ENCODE measurements around the gene FGFBP2.

Gene FGFBP2

GRCh38 chr4:15953625-15954024, 9.3 kb downstream of the FGFBP2 start:
- Histone ChIP-seq H3K36me3 (ENCODE audit: control insufficient read depth, insufficient read depth, low read length) (no peaks in the 10 kb centered on the region), H3K27me3 (ENCODE audit: control insufficient read depth, insufficient read depth, low read length, poor library complexity, severe bottlenecking) (no peaks in the 10 kb centered on the region), H3K9me3 (ENCODE audit: control insufficient read depth, low read length) (no peaks in the 10 kb centered on the region), H3K4me3 (ENCODE audit: insufficient read depth, low read depth, low read length) (no peak overlapping the region), H3K4me1 (ENCODE audit: control insufficient read depth, insufficient read depth, low read length) (no peaks in the 10 kb centered on the region), H3K27ac (ENCODE audit: insufficient read depth, low read depth, low read length, poor library complexity, severe bottlenecking) (no peak overlapping the region)
- 95 to 97% methylated on average over 5 of the region's 5 CpGs for WGBS, 2 experiments

GRCh38 chr4:15951781-15952180, 11.2 kb downstream of the FGFBP2 start:
- Histone ChIP-seq H3K36me3 (ENCODE audit: control insufficient read depth, insufficient read depth, low read length) (no peaks in the 10 kb centered on the region), H3K4me3 (ENCODE audit: insufficient read depth, low read depth, low read length) (no peak overlapping the region), H3K4me1 (ENCODE audit: control insufficient read depth, insufficient read depth, low read length) (no peaks in the 10 kb centered on the region), H3K9me3 (ENCODE audit: control insufficient read depth, low read length) (no peaks in the 10 kb centered on the region), H3K27me3 (ENCODE audit: control insufficient read depth, insufficient read depth, low read length, poor library complexity, severe bottlenecking) (no peaks in the 10 kb centered on the region), H3K27ac (ENCODE audit: insufficient read depth, low read depth, low read length, poor library complexity, severe bottlenecking) (no peak overlapping the region)

DNA sequence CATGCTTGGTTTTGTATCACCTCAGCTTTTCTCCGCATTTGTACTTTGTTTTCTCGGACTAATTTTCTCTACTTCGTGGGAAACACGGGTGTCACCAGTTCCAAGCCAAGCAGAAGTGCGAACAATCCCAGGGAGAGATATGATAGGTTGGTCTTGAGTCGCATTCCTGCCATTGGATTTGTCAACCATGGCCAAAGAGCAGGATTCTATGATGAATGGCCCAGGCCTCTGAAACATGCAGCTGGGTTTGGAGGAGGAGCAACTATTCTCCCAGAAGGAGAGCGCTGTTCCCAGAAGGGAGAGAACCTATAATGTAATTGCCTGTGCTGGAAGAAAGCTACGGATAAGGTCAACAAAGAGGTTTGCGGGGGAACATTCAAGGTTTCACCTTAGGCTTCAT, 14.1 kb downstream of the FGFBP2 start:
- Histone ChIP-seq H3K27me3 (ENCODE audit: control insufficient read depth, insufficient read depth, low read length, poor library complexity, severe bottlenecking) (no peaks in the 10 kb centered on the region), H3K9me3 (ENCODE audit: control insufficient read depth, low read length) (no peaks in the 10 kb centered on the region), H3K4me3 (ENCODE audit: insufficient read depth, low read depth, low read length) (no peak overlapping the region), H3K36me3 (ENCODE audit: control insufficient read depth, insufficient read depth, low read length) (no peaks in the 10 kb centered on the region), H3K4me1 (ENCODE audit: control insufficient read depth, insufficient read depth, low read length) (no peaks in the 10 kb centered on the region), H3K27ac (ENCODE audit: insufficient read depth, low read depth, low read length, poor library complexity, severe bottlenecking) (no peak overlapping the region)
- 91% methylated on average over 9 of the region's 9 CpGs for WGBS, 2 experiments

DNA sequence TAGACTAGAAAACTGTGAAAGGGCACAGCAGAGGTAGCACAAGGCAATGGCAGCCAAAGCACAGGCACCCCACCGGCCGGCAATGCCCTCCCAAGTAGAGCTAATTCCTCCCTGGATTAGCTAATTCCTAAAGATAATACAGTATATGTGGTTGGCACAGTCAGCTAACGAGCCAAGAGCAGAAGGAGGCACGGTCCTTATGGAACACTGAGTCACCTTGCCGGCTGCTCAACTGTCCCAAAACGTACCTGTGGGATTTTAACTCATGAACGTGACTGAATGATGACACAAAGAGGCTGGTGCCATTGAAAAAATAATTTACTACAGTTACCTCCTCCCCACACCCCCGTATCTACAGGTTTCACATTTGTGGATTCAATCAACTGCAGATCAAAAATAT, 15.3 kb downstream of the FGFBP2 start:
- Histone ChIP-seq H3K36me3 (ENCODE audit: control insufficient read depth, insufficient read depth, low read length) (no peaks in the 10 kb centered on the region), H3K9me3 (ENCODE audit: control insufficient read depth, low read length) (no peaks in the 10 kb centered on the region), H3K27ac (ENCODE audit: insufficient read depth, low read depth, low read length, poor library complexity, severe bottlenecking) (no peak overlapping the region), H3K27me3 (ENCODE audit: control insufficient read depth, insufficient read depth, low read length, poor library complexity, severe bottlenecking) (no peaks in the 10 kb centered on the region), H3K4me1 (ENCODE audit: control insufficient read depth, insufficient read depth, low read length) (no peaks in the 10 kb centered on the region), H3K4me3 (ENCODE audit: insufficient read depth, low read depth, low read length) (no peak overlapping the region)
- 89 to 93% methylated on average over 8 of the region's 8 CpGs for WGBS, 2 experiments

- Histone ChIP-seq H3K9me3 (ENCODE audit: control insufficient read depth, low read length) (no peaks in the 10 kb centered on the region), H3K4me1 (ENCODE audit: control insufficient read depth, insufficient read depth, low read length) (no peaks in the 10 kb centered on the region), H3K4me3 (ENCODE audit: insufficient read depth, low read depth, low read length) (no peak overlapping the region), H3K27me3 (ENCODE audit: control insufficient read depth, insufficient read depth, low read length, poor library complexity, severe bottlenecking) (no peaks in the 10 kb centered on the region), H3K36me3 (ENCODE audit: control insufficient read depth, insufficient read depth, low read length) (no peaks in the 10 kb centered on the region), H3K27ac (ENCODE audit: insufficient read depth, low read depth, low read length, poor library complexity, severe bottlenecking) (no peak overlapping the region)
- WGBS, 2 experiments: 93 to 97% methylated on average over 1 of the region's 1 CpG
Measured at GRCh38 chr4:15945516-15945915, 17.5 kb downstream of the FGFBP2 start.

GRCh38 chr4:15944895-15945294, 18.1 kb downstream of the FGFBP2 start:
- H3K4me1 ChIP-seq (ENCODE audit: control insufficient read depth, insufficient read depth, low read length): no peaks in the 10 kb centered on the region
- H3K27ac ChIP-seq (ENCODE audit: insufficient read depth, low read depth, low read length, poor library complexity, severe bottlenecking): no peak overlapping the region
- H3K27me3 ChIP-seq (ENCODE audit: control insufficient read depth, insufficient read depth, low read length, poor library complexity, severe bottlenecking): no peaks in the 10 kb centered on the region
- no peaks in the 10 kb centered on the region for H3K9me3 ChIP-seq (ENCODE audit: control insufficient read depth, low read length)
- no peak overlapping the region for H3K4me3 ChIP-seq (ENCODE audit: insufficient read depth, low read depth, low read length)
- H3K36me3 ChIP-seq (ENCODE audit: control insufficient read depth, insufficient read depth, low read length): no peaks in the 10 kb centered on the region
- WGBS, 2 experiments: 80 to 91% methylated on average over 2 of the region's 2 CpGs

DNA sequence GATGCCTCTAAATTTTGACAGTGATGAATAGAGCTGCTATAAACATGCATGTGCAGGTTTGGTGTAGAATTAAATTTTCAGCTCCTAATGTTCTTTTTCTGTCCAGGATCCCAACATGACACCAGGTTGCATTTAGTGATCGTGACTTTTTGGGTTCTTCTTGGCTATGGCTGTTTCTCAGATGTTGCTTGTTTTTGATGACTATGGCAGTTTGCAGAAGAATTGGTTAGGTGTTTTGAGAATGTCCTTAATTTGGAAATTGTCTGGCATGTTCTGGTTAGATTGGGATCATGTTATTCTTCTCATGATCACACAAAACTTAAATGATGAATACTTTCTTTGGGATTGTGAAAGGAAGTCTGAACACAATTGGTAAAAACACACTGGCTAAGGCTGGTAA, 20.7 kb downstream of the FGFBP2 start:
- WGBS, 2 experiments: 91 to 100% methylated on average over 1 of the region's 1 CpG

GRCh38 chr4:15938640-15939039, 24.3 kb downstream of the FGFBP2 start, which contains the start of gene FGFBP1:
TSS of gene FGFBP1 (minus strand) at chr4:15938740. CDS start at chr4:15936632, 2,108 bp downstream.
- 90 to 91% methylated on average over 3 to 4 of the region's 4 CpGs for WGBS, 2 experiments
- H3K27me3 ChIP-seq (ENCODE audit: control insufficient read depth, insufficient read depth, low read length, poor library complexity, severe bottlenecking): no peaks in the 10 kb centered on the region
- no peak within 1 kb of the TSS for H3K4me3 ChIP-seq (ENCODE audit: insufficient read depth, low read depth, low read length)
- no peak within 1 kb of the TSS for H3K27ac ChIP-seq (ENCODE audit: insufficient read depth, low read depth, low read length, poor library complexity, severe bottlenecking)
- no peaks in the 10 kb centered on the region for H3K4me1 ChIP-seq (ENCODE audit: control insufficient read depth, insufficient read depth, low read length)
- no peaks in the 10 kb centered on the region for H3K9me3 ChIP-seq (ENCODE audit: control insufficient read depth, low read length)
- no peaks in the 10 kb centered on the region for H3K36me3 ChIP-seq (ENCODE audit: control insufficient read depth, insufficient read depth, low read length)

More for the DNA sequence above, 20.7 kb downstream of the FGFBP2 start:
- Histone ChIP-seq H3K4me3 (ENCODE audit: insufficient read depth, low read depth, low read length) (no peak overlapping the region), H3K27ac (ENCODE audit: insufficient read depth, low read depth, low read length, poor library complexity, severe bottlenecking) (no peak overlapping the region), H3K27me3 (ENCODE audit: control insufficient read depth, insufficient read depth, low read length, poor library complexity, severe bottlenecking) (no peaks in the 10 kb centered on the region), H3K4me1 (ENCODE audit: control insufficient read depth, insufficient read depth, low read length) (no peaks in the 10 kb centered on the region), H3K9me3 (ENCODE audit: control insufficient read depth, low read length) (no peaks in the 10 kb centered on the region), H3K36me3 (ENCODE audit: control insufficient read depth, insufficient read depth, low read length) (no peaks in the 10 kb centered on the region)

DNA sequence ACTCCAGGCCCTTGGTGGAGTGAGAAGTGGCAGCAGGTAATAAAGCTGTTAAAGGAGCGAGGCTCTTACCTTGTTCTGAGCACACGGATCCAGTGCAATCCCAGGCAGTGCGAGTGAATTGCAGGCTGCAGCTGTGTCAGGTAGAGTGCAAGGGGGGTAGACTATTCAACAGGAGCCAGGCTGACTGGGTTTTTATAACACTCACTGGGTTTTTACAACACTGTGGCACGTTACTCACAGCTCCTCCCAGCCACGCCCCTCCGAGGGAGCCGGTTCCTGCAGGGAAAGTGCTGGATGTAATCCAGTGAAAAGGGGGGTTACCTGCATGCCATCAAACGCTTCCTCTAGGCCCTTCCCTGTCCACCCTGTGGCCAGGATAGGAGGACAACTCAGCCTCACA, 24.8 kb downstream of the FGFBP2 start:
- Histone ChIP-seq H3K27me3 (ENCODE audit: control insufficient read depth, insufficient read depth, low read length, poor library complexity, severe bottlenecking) (no peaks in the 10 kb centered on the region), H3K27ac (ENCODE audit: insufficient read depth, low read depth, low read length, poor library complexity, severe bottlenecking) (no peak overlapping the region), H3K4me1 (ENCODE audit: control insufficient read depth, insufficient read depth, low read length) (no peaks in the 10 kb centered on the region), H3K36me3 (ENCODE audit: control insufficient read depth, insufficient read depth, low read length) (no peaks in the 10 kb centered on the region), H3K4me3 (ENCODE audit: insufficient read depth, low read depth, low read length) (no peak overlapping the region), H3K9me3 (ENCODE audit: control insufficient read depth, low read length) (no peaks in the 10 kb centered on the region)
- WGBS, 2 experiments: 38 to 42% methylated on average over 8 of the region's 8 CpGs

GRCh38 chr4:15936495-15936894, 26.5 kb downstream of the FGFBP2 start:
- H3K4me3 ChIP-seq (ENCODE audit: insufficient read depth, low read depth, low read length): no peak overlapping the region
- H3K27ac ChIP-seq (ENCODE audit: insufficient read depth, low read depth, low read length, poor library complexity, severe bottlenecking): no peak overlapping the region
- H3K4me1 ChIP-seq (ENCODE audit: control insufficient read depth, insufficient read depth, low read length): no peaks in the 10 kb centered on the region
- 89 to 91% methylated on average over 4 of the region's 4 CpGs for WGBS, 2 experiments
- H3K36me3 ChIP-seq (ENCODE audit: control insufficient read depth, insufficient read depth, low read length): no peaks in the 10 kb centered on the region
- H3K27me3 ChIP-seq (ENCODE audit: control insufficient read depth, insufficient read depth, low read length, poor library complexity, severe bottlenecking): no peaks in the 10 kb centered on the region
- H3K9me3 ChIP-seq (ENCODE audit: control insufficient read depth, low read length): no peaks in the 10 kb centered on the region
